Activated T-helper 1 cell treated with anti-CD3 and anti-CD28 coated beads, Interleukin-12 subunit alpha, Interleukin-12 subunit beta, Interleukin-2, Interleukin-4 antibody, amounts not matched to agents 30 ng/mL and 10 ng/mL and 1 ng/mL, durations not matched to agents 14 hours and 24 hours and 36 hours (primary cell): ENCODE data around the gene ATG4D. TPM values are rescaled to one million over a fixed set of nuclear protein-coding genes. Genes with fewer than 3 reads are reported as not detected.
"Not testable (repeated sequence)": the region's sequence is repeated elsewhere in the genome, so short reads cannot be mapped to it uniquely, and the experiment has no call there.

Source experiments
- DNase-seq: peaks from one replicate; pipeline ENCODE4 v3.0.0; 2021; ENCODE audit warnings: low spot score
- H3K27ac Mint-ChIP-seq: one replicate; pipeline ENCODE4 v1.8.0; 2021; ENCODE audit warnings: mild to moderate bottlenecking, mixed read lengths
- H3K27me3 Mint-ChIP-seq: one replicate; pipeline ENCODE4 v1.8.0; 2022; ENCODE audit warnings: mild to moderate bottlenecking, moderate library complexity, mixed read lengths; ENCODE audit not compliant: insufficient read depth
- H3K36me3 Mint-ChIP-seq: one replicate; pipeline ENCODE4 v1.8.0; 2021; ENCODE audit warnings: low read depth, mixed read lengths
- H3K4me1 Mint-ChIP-seq: one replicate; pipeline ENCODE4 v1.8.0; 2021; ENCODE audit warnings: low read depth, mixed read lengths
- H3K4me3 Mint-ChIP-seq: one replicate; pipeline ENCODE4 v1.8.0; 2021; ENCODE audit warnings: mild to moderate bottlenecking, moderate library complexity, mixed read lengths
- H3K9me3 Mint-ChIP-seq: one replicate; pipeline ENCODE4 v1.8.0; 2021; ENCODE audit warnings: mixed read lengths
- intact Hi-C: fragments of 100-400 bp; cut with micrococcal nuclease; formaldehyde crosslinking; loops from one replicate; pipeline ENCODE4 v1.15.1; 2024
- total RNA-seq: library from RNA; stranded (reverse); gene quantifications from 2 replicates; pipeline ENCODE4 v1.2.3, GENCODE V29; 2022

Gene ATG4D
- total RNA-seq, 1 donor from 2014 or later = 37.3 TPM

- Mint-ChIP-seq H3K27ac (peak overlapping the region; percentile 96), H3K27me3 (no peaks in the 10 kb centered on the region), H3K4me1 (peaks cover 48% of the 10 kb centered on the region), H3K4me3 (peak overlapping the region; percentile 95), H3K9me3 (no peaks in the 10 kb centered on the region), H3K36me3 (peaks cover 38% of the 10 kb centered on the region)
- DNase-seq = no peak
- intact Hi-C loops = loop anchor here (1.0 to 5.0 kb wide), 4 partner anchors 271 to 532 kb away; partner anchors contain the start of genes DNMT1, ICAM1 and TMED1
These were observed 21.4 kb downstream of the ATG4D start for GRCh38 chr19:10565028-10565566.

GRCh38 chr19:10565567-10566407 lies 22.1 kb downstream of the ATG4D start, which contains the start of gene KRI1:
Gene KRI1, minus strand, starts transcription at chr19:10566010. Its CDS starts 11 bp downstream, at chr19:10565999.
- H3K4me1 Mint-ChIP-seq = peaks cover 48% of the 10 kb centered on the region
- H3K27me3 Mint-ChIP-seq = no peaks in the 10 kb centered on the region
- DNase-seq = peak; percentile 100
- peaks cover 31% of the 10 kb centered on the region for H3K36me3 Mint-ChIP-seq
- H3K4me3 Mint-ChIP-seq = peak within 1 kb of the TSS; percentile 95
- no peaks in the 10 kb centered on the region for H3K9me3 Mint-ChIP-seq
- peak within 1 kb of the TSS; percentile 96 for H3K27ac Mint-ChIP-seq
- intact Hi-C loops = loop anchor here (1.0 to 5.0 kb wide), 12 partner anchors 89 to 532 kb away; partner anchors contain the start of genes CARM1, DNMT1, ICAM1 and ILF3

- H3K36me3 Mint-ChIP-seq = peaks cover 27% of the 10 kb centered on the region
- DNase-seq = no peak
- H3K27me3 Mint-ChIP-seq = no peaks in the 10 kb centered on the region
- H3K9me3 Mint-ChIP-seq = no peaks in the 10 kb centered on the region
- intact Hi-C loops = loop anchor here (1.0 to 5.0 kb wide), 11 partner anchors 88 to 531 kb away; partner anchors contain the start of genes CARM1, DNMT1, ICAM1 and ILF3
- H3K4me3 Mint-ChIP-seq = peak overlapping the region; percentile 95
- H3K27ac Mint-ChIP-seq = peak overlapping the region; percentile 96
- peaks cover 45% of the 10 kb centered on the region for H3K4me1 Mint-ChIP-seq
These were observed 22.6 kb downstream of the ATG4D start for GRCh38 chr19:10566408-10566657.

- peak overlapping the region; percentile 96 for H3K27ac Mint-ChIP-seq
- peaks cover 22% of the 10 kb centered on the region for H3K36me3 Mint-ChIP-seq
- peak; percentile 65 for DNase-seq
- H3K4me3 Mint-ChIP-seq = peak overlapping the region; percentile 95
- no peaks in the 10 kb centered on the region for H3K9me3 Mint-ChIP-seq
- intact Hi-C loops = loop anchor here (1.0 to 5.0 kb wide), 11 partner anchors 87 to 530 kb away; partner anchors contain the start of genes CARM1, DNMT1, ICAM1 and ILF3
- peaks cover 40% of the 10 kb centered on the region for H3K4me1 Mint-ChIP-seq
- no peaks in the 10 kb centered on the region for H3K27me3 Mint-ChIP-seq
These were observed 23.1 kb downstream of the ATG4D start for GRCh38 chr19:10566658-10567410.

GRCh38 chr19:10567656-10568055 lies 24.0 kb downstream of the ATG4D start:
- H3K27ac Mint-ChIP-seq = peak overlapping the region; percentile 96
- no peaks in the 10 kb centered on the region for H3K27me3 Mint-ChIP-seq
- H3K4me1 Mint-ChIP-seq = peaks cover 39% of the 10 kb centered on the region
- H3K9me3 Mint-ChIP-seq = no peaks in the 10 kb centered on the region
- peaks cover 18% of the 10 kb centered on the region for H3K36me3 Mint-ChIP-seq
- peak overlapping the region; percentile 95 for H3K4me3 Mint-ChIP-seq
- intact Hi-C loops = loop anchor here (2.0 to 5.0 kb wide), 5 partner anchors 295 to 530 kb away; partner anchors contain the start of genes DNMT1, ICAM1 and SMARCA4
- no peak for DNase-seq

- DNase-seq = no peak
- H3K9me3 Mint-ChIP-seq = no peaks in the 10 kb centered on the region
- peaks cover 17% of the 10 kb centered on the region for H3K36me3 Mint-ChIP-seq
- H3K27me3 Mint-ChIP-seq = no peaks in the 10 kb centered on the region
- intact Hi-C loops = loop anchor here (5.0 kb wide), 3 partner anchors 296 to 529 kb away; partner anchors contain the start of genes DNMT1 and ICAM1
- H3K4me1 Mint-ChIP-seq = peaks cover 39% of the 10 kb centered on the region
- H3K27ac Mint-ChIP-seq = peak overlapping the region; percentile 96
- peak overlapping the region; percentile 95 for H3K4me3 Mint-ChIP-seq
These were observed 24.5 kb downstream of the ATG4D start for GRCh38 chr19:10568062-10568825.

GRCh38 chr19:10568826-10569651 lies 25.3 kb downstream of the ATG4D start, which contains the start of gene CDKN2D:
Gene CDKN2D, minus strand, starts transcription at chr19:10568979. Its CDS starts 326 bp downstream, at chr19:10568653.
- Mint-ChIP-seq H3K9me3 (no peaks in the 10 kb centered on the region), H3K27ac (peak within 1 kb of the TSS; percentile 96), H3K27me3 (no peaks in the 10 kb centered on the region), H3K4me1 (peaks cover 39% of the 10 kb centered on the region), H3K4me3 (peak within 1 kb of the TSS; percentile 95), H3K36me3 (peaks cover 17% of the 10 kb centered on the region)
- intact Hi-C loops = loop anchor here (1.0 to 5.0 kb wide), 11 partner anchors 26 to 528 kb away; partner anchors contain the start of genes ATG4D, CDC37, DNMT1 and ICAM1
- peak; percentile 100 for DNase-seq

GRCh38 chr19:10573793-10574192 lies 30.1 kb downstream of the ATG4D start:
- intact Hi-C loops, H3K9me3 Mint-ChIP-seq, H3K27me3 Mint-ChIP-seq, DNase-seq, H3K36me3 Mint-ChIP-seq, H3K27ac Mint-ChIP-seq, H3K4me3 Mint-ChIP-seq: not testable (repeated sequence)
- H3K4me1 Mint-ChIP-seq = peaks cover 19% of the 10 kb centered on the region

- no peak overlapping the region for H3K27ac Mint-ChIP-seq
- H3K36me3 Mint-ChIP-seq = no peaks in the 10 kb centered on the region
- no peak overlapping the region for H3K4me3 Mint-ChIP-seq
- H3K9me3 Mint-ChIP-seq = no peaks in the 10 kb centered on the region
- H3K4me1 Mint-ChIP-seq = peaks cover 14% of the 10 kb centered on the region
- intact Hi-C loops = no loop called here
- no peaks in the 10 kb centered on the region for H3K27me3 Mint-ChIP-seq
- DNase-seq = no peak
These were observed 30.8 kb downstream of the ATG4D start for GRCh38 chr19:10574462-10574861.

- no peaks in the 10 kb centered on the region for H3K27me3 Mint-ChIP-seq
- H3K27ac Mint-ChIP-seq = no peak overlapping the region
- no peak for DNase-seq
- peaks cover 13% of the 10 kb centered on the region for H3K4me1 Mint-ChIP-seq
- intact Hi-C loops = no loop called here
- no peak overlapping the region for H3K4me3 Mint-ChIP-seq
- H3K9me3 Mint-ChIP-seq = no peaks in the 10 kb centered on the region
- no peaks in the 10 kb centered on the region for H3K36me3 Mint-ChIP-seq
These were observed 31.5 kb downstream of the ATG4D start for GRCh38 chr19:10575011-10575716.

- Mint-ChIP-seq H3K4me3 (no peak overlapping the region), H3K27ac (no peak overlapping the region), H3K27me3 (no peaks in the 10 kb centered on the region), H3K4me1 (peaks cover 13% of the 10 kb centered on the region), H3K9me3 (no peaks in the 10 kb centered on the region), H3K36me3 (no peaks in the 10 kb centered on the region)
- no peak for DNase-seq
- intact Hi-C loops = no loop called here
These were observed 34.2 kb downstream of the ATG4D start for GRCh38 chr19:10577951-10578350.
